Measurements from ENCODE around the gene PALM2AKAP2.

The PALM2AKAP2 gene

GRCh38 chr9:109789971-109790370 is 10.0 kb downstream of the PALM2AKAP2 start:
- TF ChIP-seq FOXM1 (IDR thresholded peaks at IDR 0.05; ENCODE audit: borderline replicate concordance, low read depth) (no peak), CREB1 (IDR thresholded peaks at IDR 0.05; ENCODE audit: low read depth) (no peak), TAF1 (IDR thresholded peaks at IDR 0.05; ENCODE audit: low read depth) (no peak), EGR1 (IDR thresholded peaks at IDR 0.05) (no peak), USF1 (IDR thresholded peaks at IDR 0.05) (no peak), TEAD4 (IDR thresholded peaks at IDR 0.05) (no peak), EP300 (IDR thresholded peaks at IDR 0.05; ENCODE audit: borderline replicate concordance) (no peak), YY1 (IDR thresholded peaks at IDR 0.05; ENCODE audit: low read depth) (no peak), NFIC (IDR thresholded peaks at IDR 0.05) (no peak)

GRCh38 chr9:109791003-109791677 is 11.1 kb downstream of the PALM2AKAP2 start:
- TF ChIP-seq ZBTB7A (IDR thresholded peaks at IDR 0.05; ENCODE audit: low read depth) (no peak), CREB1 (IDR thresholded peaks at IDR 0.05; ENCODE audit: low read depth) (no peak), TAF1 (IDR thresholded peaks at IDR 0.05; ENCODE audit: low read depth) (no peak)
- TF ChIP-seq, protein P1, sequence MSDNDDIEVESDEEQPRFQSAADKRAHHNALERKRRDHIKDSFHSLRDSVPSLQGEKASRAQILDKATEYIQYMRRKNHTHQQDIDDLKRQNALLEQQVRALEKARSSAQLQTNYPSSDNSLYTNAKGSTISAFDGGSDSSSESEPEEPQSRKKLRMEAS (IDR thresholded peaks at IDR 0.05): no peak

DNA sequence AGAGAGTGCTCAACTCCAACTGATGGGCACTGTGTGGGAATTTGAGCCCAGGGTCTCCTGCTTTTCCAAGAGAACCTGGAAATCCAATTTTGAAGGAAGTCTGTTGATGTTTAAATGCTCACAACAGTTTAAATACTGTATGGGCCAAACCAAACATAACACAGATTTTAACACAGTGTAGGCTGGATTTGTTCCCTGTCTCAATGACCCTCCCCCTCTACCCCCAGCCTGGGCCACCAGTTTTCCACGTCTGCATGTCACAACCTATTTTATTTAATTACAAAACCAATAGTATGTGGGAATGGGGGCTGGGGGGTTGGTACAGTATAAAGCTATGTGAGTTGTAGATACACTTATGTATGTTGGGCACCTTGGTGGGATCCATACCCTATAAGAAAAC is 11.7 kb downstream of the PALM2AKAP2 start:
- no peak for TF ChIP-seq ZBTB7A (IDR thresholded peaks at IDR 0.05; ENCODE audit: low read depth)
- no peak for TF ChIP-seq RAD21 (IDR thresholded peaks at IDR 0.05; ENCODE audit: low read depth)
- TF ChIP-seq, protein P1 (IDR thresholded peaks at IDR 0.05): no peak
- no peak for TF ChIP-seq YY1 (IDR thresholded peaks at IDR 0.05; ENCODE audit: low read depth)
- TF ChIP-seq FOXM1 (IDR thresholded peaks at IDR 0.05; ENCODE audit: borderline replicate concordance, low read depth): no peak
- no peak for TF ChIP-seq TAF1 (IDR thresholded peaks at IDR 0.05; ENCODE audit: low read depth)
- TF ChIP-seq USF1 (IDR thresholded peaks at IDR 0.05): no peak
- TF ChIP-seq CREB1 (IDR thresholded peaks at IDR 0.05; ENCODE audit: low read depth): no peak
- TF ChIP-seq TCF12 (IDR thresholded peaks at IDR 0.05; ENCODE audit: low read depth): no peak
- no peak for TF ChIP-seq TEAD4 (IDR thresholded peaks at IDR 0.05)
- TF ChIP-seq NFIC (IDR thresholded peaks at IDR 0.05): no peak
- no peak for TF ChIP-seq CEBPB (IDR thresholded peaks at IDR 0.05)
- TF ChIP-seq EGR1 (IDR thresholded peaks at IDR 0.05): no peak
- TF ChIP-seq, protein P2, sequence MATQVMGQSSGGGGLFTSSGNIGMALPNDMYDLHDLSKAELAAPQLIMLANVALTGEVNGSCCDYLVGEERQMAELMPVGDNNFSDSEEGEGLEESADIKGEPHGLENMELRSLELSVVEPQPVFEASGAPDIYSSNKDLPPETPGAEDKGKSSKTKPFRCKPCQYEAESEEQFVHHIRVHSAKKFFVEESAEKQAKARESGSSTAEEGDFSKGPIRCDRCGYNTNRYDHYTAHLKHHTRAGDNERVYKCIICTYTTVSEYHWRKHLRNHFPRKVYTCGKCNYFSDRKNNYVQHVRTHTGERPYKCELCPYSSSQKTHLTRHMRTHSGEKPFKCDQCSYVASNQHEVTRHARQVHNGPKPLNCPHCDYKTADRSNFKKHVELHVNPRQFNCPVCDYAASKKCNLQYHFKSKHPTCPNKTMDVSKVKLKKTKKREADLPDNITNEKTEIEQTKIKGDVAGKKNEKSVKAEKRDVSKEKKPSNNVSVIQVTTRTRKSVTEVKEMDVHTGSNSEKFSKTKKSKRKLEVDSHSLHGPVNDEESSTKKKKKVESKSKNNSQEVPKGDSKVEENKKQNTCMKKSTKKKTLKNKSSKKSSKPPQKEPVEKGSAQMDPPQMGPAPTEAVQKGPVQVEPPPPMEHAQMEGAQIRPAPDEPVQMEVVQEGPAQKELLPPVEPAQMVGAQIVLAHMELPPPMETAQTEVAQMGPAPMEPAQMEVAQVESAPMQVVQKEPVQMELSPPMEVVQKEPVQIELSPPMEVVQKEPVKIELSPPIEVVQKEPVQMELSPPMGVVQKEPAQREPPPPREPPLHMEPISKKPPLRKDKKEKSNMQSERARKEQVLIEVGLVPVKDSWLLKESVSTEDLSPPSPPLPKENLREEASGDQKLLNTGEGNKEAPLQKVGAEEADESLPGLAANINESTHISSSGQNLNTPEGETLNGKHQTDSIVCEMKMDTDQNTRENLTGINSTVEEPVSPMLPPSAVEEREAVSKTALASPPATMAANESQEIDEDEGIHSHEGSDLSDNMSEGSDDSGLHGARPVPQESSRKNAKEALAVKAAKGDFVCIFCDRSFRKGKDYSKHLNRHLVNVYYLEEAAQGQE (IDR thresholded peaks at IDR 0.05; ENCODE audit: low read depth): no peak
- no peak for TF ChIP-seq EP300 (IDR thresholded peaks at IDR 0.05; ENCODE audit: borderline replicate concordance)

GRCh38 chr9:109792951-109793546 is 13.1 kb downstream of the PALM2AKAP2 start:
- TF ChIP-seq EGR1 (IDR thresholded peaks at IDR 0.05): no peak
- no peak for TF ChIP-seq NFIC (IDR thresholded peaks at IDR 0.05)
- TF ChIP-seq USF1 (IDR thresholded peaks at IDR 0.05): no peak
- TF ChIP-seq, protein P2 (IDR thresholded peaks at IDR 0.05; ENCODE audit: low read depth): no peak
- no peak for TF ChIP-seq RAD21 (IDR thresholded peaks at IDR 0.05; ENCODE audit: low read depth)
- no peak for TF ChIP-seq EP300 (IDR thresholded peaks at IDR 0.05; ENCODE audit: borderline replicate concordance)
- no peak for TF ChIP-seq CREB1 (IDR thresholded peaks at IDR 0.05; ENCODE audit: low read depth)
- no peak for TF ChIP-seq FOXM1 (IDR thresholded peaks at IDR 0.05; ENCODE audit: borderline replicate concordance, low read depth)
- TF ChIP-seq, protein P1 (IDR thresholded peaks at IDR 0.05): no peak
- no peak for TF ChIP-seq CEBPB (IDR thresholded peaks at IDR 0.05)
- TF ChIP-seq ZBTB7A (IDR thresholded peaks at IDR 0.05; ENCODE audit: low read depth): no peak
- TF ChIP-seq TEAD4 (IDR thresholded peaks at IDR 0.05): no peak
- TF ChIP-seq TCF12 (IDR thresholded peaks at IDR 0.05; ENCODE audit: low read depth): no peak
- no peak for TF ChIP-seq YY1 (IDR thresholded peaks at IDR 0.05; ENCODE audit: low read depth)
- TF ChIP-seq TAF1 (IDR thresholded peaks at IDR 0.05; ENCODE audit: low read depth): no peak

- TF ChIP-seq CEBPB (IDR thresholded peaks at IDR 0.05) (no peak), FOXM1 (IDR thresholded peaks at IDR 0.05; ENCODE audit: borderline replicate concordance, low read depth) (no peak), CREB1 (IDR thresholded peaks at IDR 0.05; ENCODE audit: low read depth) (no peak), EGR1 (IDR thresholded peaks at IDR 0.05) (no peak), TCF12 (IDR thresholded peaks at IDR 0.05; ENCODE audit: low read depth) (no peak), EP300 (IDR thresholded peaks at IDR 0.05; ENCODE audit: borderline replicate concordance) (no peak), TAF1 (IDR thresholded peaks at IDR 0.05; ENCODE audit: low read depth) (no peak), NFIC (IDR thresholded peaks at IDR 0.05) (no peak), TEAD4 (IDR thresholded peaks at IDR 0.05) (no peak), ZBTB7A (IDR thresholded peaks at IDR 0.05; ENCODE audit: low read depth) (no peak), YY1 (IDR thresholded peaks at IDR 0.05; ENCODE audit: low read depth) (no peak), RAD21 (IDR thresholded peaks at IDR 0.05; ENCODE audit: low read depth) (no peak), USF1 (IDR thresholded peaks at IDR 0.05) (no peak)
- TF ChIP-seq, protein P1 (IDR thresholded peaks at IDR 0.05): no peak
- TF ChIP-seq, protein P2 (IDR thresholded peaks at IDR 0.05; ENCODE audit: low read depth): no peak
Observed at GRCh38 chr9:109793921-109794320, 13.9 kb downstream of the PALM2AKAP2 start.

Measured in Ishikawa (cell line).